ENCODE measurements around the gene NUDT14.

Gene NUDT14

DNA sequence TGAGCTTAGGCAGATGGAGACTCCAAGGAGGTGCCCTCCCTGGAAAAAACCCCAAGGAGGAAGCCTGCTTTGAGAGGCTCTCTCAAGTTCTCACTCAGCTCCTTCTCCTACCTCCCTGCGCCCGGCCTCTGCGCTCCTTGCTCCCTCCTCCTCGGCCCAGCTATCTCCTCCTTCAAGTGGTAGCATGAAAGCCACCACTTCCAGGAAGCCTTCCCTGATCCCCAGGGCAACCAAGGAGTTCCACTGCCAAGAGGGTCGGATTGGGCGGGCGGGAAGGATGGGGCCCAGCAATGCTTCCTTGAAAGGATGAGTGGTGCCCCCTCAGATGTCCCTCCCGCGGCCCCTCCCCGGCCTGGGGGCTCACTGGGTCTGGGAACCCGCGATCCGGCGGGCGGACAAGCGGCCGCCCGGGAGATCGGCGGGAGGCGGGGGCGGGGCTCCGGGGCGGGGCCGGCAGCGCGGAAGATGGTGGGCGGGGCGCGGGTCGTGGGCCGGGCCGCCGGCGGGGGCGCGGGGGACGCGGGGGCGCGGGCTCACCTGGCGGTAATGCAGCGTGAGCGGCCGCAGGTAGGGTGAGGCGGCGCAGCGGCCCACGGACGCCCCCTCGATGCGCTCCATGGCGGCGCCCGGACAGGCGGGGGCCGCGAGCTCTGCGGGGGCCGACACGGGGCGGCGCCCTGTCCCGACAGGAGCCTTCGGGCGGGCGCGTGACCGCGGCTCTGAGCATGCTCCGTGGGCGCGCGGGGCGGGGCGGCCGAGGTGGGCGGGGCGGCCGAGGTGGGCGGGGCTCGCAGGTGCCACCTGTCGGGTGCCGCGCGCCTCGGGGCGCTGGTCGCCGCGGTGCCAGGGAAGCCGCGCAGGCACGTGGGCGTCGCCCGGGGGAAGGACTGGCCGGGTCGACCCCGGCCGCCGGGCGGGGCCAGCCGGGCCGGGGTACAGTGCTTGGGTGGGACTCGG lies at the start of gene NUDT14:
Gene NUDT14, minus strand, starts transcription at position 721 of the 957 bp plus-strand sequence. Its CDS starts 103 bp downstream, at position 618.
- Mint-ChIP-seq H3K27ac (peak within 1 kb of the TSS; percentile 42), H3K4me3 (peak within 1 kb of the TSS; percentile 80), H3K4me1 (ENCODE audit: low read depth) (peaks cover 48% of the 10 kb centered on the region), H3K36me3 (ENCODE audit: low read depth) (peaks cover 29% of the 10 kb centered on the region), H3K9me3 (no peaks in the 10 kb centered on the region), H3K27me3 (peaks cover 70% of the 10 kb centered on the region)
- intact Hi-C loops (cut with micrococcal nuclease), result no loop called here

DNA sequence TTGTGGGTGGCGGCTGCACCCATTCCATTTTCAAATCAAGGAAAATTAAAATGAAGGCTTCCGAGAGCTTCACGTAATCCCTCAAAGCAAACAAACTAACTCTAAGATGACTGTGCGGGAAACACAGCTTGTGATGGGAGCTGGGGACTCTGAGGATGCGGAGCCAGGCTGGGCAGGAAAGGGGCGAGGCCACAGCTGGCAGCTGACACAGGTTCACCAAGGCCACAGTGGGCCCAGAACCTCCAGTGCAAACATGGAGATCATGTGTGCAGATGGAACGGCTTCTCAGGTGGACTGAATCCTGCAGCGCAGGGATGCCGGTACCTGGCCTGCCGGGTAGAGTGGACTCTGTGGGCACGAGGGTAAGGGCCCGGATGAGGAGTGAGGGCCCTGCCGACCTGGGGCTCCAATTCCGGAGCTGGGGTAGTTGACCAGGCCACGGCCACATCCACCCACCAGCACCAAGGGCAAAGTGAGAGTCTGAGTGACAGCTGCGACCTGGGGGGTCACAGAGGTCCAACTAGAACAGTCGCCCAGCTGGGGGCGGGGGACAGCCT lies 48.1 kb upstream of the NUDT14 start:
- intact Hi-C loops (cut with micrococcal nuclease), result no loop called here
- no peaks in the 10 kb centered on the region for H3K9me3 Mint-ChIP-seq
- peaks cover 51% of the 10 kb centered on the region for H3K36me3 Mint-ChIP-seq (ENCODE audit: low read depth)
- no peaks in the 10 kb centered on the region for H3K4me1 Mint-ChIP-seq (ENCODE audit: low read depth)
- H3K4me3 Mint-ChIP-seq, result no peak overlapping the region
- no peaks in the 10 kb centered on the region for H3K27me3 Mint-ChIP-seq
- H3K27ac Mint-ChIP-seq, result no peak overlapping the region

- H3K9me3 Mint-ChIP-seq, result no peaks in the 10 kb centered on the region
- peaks cover 57% of the 10 kb centered on the region for H3K36me3 Mint-ChIP-seq (ENCODE audit: low read depth)
- H3K4me1 Mint-ChIP-seq (ENCODE audit: low read depth), result no peaks in the 10 kb centered on the region
- intact Hi-C loops (cut with micrococcal nuclease), result no loop called here
- H3K27me3 Mint-ChIP-seq, result no peaks in the 10 kb centered on the region
- no peak overlapping the region for H3K4me3 Mint-ChIP-seq
- H3K27ac Mint-ChIP-seq, result no peak overlapping the region
Measured at GRCh38 chr14:105228562-105228961, 47.5 kb upstream of the NUDT14 start.

- H3K4me1 Mint-ChIP-seq (ENCODE audit: low read depth), result no peaks in the 10 kb centered on the region
- peaks cover 69% of the 10 kb centered on the region for H3K36me3 Mint-ChIP-seq (ENCODE audit: low read depth)
- no peaks in the 10 kb centered on the region for H3K9me3 Mint-ChIP-seq
- no peak overlapping the region for H3K27ac Mint-ChIP-seq
- H3K4me3 Mint-ChIP-seq, result no peak overlapping the region
- H3K27me3 Mint-ChIP-seq, result no peaks in the 10 kb centered on the region
- intact Hi-C loops (cut with micrococcal nuclease), result no loop called here
Measured at GRCh38 chr14:105227346-105227745, 46.2 kb upstream of the NUDT14 start.

DNA sequence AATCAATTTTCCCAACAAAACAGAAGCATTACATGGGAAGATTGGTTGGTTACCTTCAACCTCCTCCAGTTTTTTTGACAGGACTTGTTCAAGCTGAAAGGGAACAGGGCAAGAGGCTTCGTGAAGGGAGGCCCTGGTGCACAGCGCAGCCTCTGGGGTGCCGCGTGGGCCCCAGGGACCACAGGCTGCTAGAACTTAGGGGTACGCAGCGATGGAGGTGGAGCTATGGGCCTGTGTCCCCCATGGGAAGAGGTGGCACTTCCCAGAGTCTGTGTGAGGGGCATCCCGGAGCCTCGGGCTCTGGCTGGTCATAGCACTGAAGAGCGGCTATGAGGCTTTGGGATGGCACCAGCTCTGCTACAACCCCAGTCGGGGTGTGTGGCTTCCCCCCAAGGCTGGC lies 45.1 kb upstream of the NUDT14 start:
- no peak overlapping the region for H3K27ac Mint-ChIP-seq
- no peaks in the 10 kb centered on the region for H3K9me3 Mint-ChIP-seq
- no peaks in the 10 kb centered on the region for H3K27me3 Mint-ChIP-seq
- no peak overlapping the region for H3K4me3 Mint-ChIP-seq
- intact Hi-C loops (cut with micrococcal nuclease), result no loop called here
- H3K36me3 Mint-ChIP-seq (ENCODE audit: low read depth), result peaks cover 81% of the 10 kb centered on the region
- no peaks in the 10 kb centered on the region for H3K4me1 Mint-ChIP-seq (ENCODE audit: low read depth)

DNA sequence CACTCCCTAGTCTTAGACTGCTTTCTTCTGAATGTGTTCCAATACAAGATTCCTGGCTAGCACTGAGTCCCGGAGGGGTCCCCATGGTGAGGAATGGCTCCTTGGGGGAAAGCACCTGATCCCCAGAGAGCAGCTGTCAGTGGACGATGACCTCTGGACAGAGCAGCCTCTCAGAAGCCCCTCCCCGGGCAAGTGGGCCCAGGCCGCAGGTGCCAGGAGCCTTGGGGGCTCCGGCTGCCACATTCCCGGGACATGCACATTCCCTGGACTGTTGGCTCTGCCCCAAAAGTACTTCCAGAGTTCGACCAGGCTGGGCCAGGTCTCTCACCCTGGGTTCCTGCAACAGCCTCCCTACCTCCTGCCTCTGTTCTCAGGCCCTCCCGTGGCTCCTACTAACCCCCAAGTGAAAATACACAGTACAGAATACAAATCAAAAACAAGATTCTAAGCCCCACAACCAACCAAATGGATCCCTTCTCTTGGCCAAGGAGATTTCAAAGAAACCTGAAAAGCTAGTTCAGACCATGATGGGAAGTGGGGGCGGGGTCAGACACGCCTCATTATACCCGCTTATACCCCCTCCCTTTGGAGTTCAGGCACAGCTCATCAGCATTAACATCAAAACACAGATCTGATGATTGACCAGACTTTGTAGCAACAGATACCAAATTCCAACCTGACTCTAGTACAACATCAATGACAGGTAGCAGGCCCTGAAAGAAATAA lies 43.9 kb upstream of the NUDT14 start:
- H3K4me3 Mint-ChIP-seq, result no peak overlapping the region
- H3K36me3 Mint-ChIP-seq (ENCODE audit: low read depth), result peaks cover 93% of the 10 kb centered on the region
- no peak overlapping the region for H3K27ac Mint-ChIP-seq
- H3K27me3 Mint-ChIP-seq, result no peaks in the 10 kb centered on the region
- no peaks in the 10 kb centered on the region for H3K4me1 Mint-ChIP-seq (ENCODE audit: low read depth)
- H3K9me3 Mint-ChIP-seq, result no peaks in the 10 kb centered on the region
- intact Hi-C loops (cut with micrococcal nuclease), result no loop called here

DNA sequence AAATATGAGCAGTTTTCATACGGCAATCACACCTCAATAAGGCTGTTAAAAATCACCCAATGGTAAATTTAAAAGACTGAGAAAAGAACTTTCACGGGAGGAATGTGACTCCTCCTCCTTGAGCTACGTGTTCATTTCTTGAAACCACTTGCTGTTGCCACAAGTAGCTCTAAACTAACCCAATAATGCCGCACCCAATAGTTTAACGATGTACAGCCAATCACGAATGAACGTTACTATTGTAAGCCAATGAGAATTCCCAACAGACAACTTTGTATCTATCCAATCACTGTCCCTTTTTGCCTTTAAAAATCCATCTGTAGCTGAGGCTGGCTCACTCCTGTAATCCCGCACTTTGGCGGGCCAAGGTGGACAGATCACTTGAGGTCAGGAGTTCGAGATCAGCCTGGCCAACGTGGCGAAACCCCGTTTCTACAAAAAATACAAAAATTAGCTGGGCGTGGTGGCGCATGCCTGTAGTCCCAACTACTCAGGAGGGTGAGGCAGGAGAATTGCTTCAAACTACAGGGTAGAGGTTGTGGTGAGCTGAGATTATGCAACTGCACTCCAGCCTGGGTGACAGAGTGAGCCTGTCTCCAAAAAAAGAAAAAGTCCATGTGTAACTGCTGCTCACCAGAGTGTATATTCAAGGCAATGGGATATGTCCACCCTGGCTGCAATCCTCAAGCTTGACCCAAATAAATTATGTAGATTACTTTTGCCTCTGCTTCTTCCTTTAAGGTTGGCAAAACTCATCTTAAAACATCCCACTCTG lies 42.8 kb upstream of the NUDT14 start:
- H3K4me1 Mint-ChIP-seq (ENCODE audit: low read depth), result no peaks in the 10 kb centered on the region
- no peaks in the 10 kb centered on the region for H3K27me3 Mint-ChIP-seq
- intact Hi-C loops (cut with micrococcal nuclease), result no loop called here

GRCh38 chr14:105223260-105223659 lies 42.1 kb upstream of the NUDT14 start:
- Mint-ChIP-seq H3K4me3 (no peak overlapping the region), H3K36me3 (ENCODE audit: low read depth) (peaks cover 100% of the 10 kb centered on the region), H3K27ac (no peak overlapping the region), H3K4me1 (ENCODE audit: low read depth) (no peaks in the 10 kb centered on the region), H3K9me3 (no peaks in the 10 kb centered on the region), H3K27me3 (no peaks in the 10 kb centered on the region)
- intact Hi-C loops (cut with micrococcal nuclease), result no loop called here

More for the DNA sequence above, 42.8 kb upstream of the NUDT14 start:
- H3K9me3 Mint-ChIP-seq, result no peaks in the 10 kb centered on the region
- no peak overlapping the region for H3K4me3 Mint-ChIP-seq
- H3K27ac Mint-ChIP-seq, result no peak overlapping the region
- peaks cover 100% of the 10 kb centered on the region for H3K36me3 Mint-ChIP-seq (ENCODE audit: low read depth)

GRCh38 chr14:105221598-105222178 lies 40.6 kb upstream of the NUDT14 start:
- H3K27ac Mint-ChIP-seq, result no peak overlapping the region
- H3K4me1 Mint-ChIP-seq (ENCODE audit: low read depth), result no peaks in the 10 kb centered on the region
- intact Hi-C loops (cut with micrococcal nuclease), result no loop called here
- no peaks in the 10 kb centered on the region for H3K9me3 Mint-ChIP-seq
- no peak overlapping the region for H3K4me3 Mint-ChIP-seq
- H3K36me3 Mint-ChIP-seq (ENCODE audit: low read depth), result peaks cover 100% of the 10 kb centered on the region
- H3K27me3 Mint-ChIP-seq, result no peaks in the 10 kb centered on the region

GRCh38 chr14:105220699-105221597 lies 39.8 kb upstream of the NUDT14 start:
- Mint-ChIP-seq H3K36me3 (ENCODE audit: low read depth) (peaks cover 100% of the 10 kb centered on the region), H3K27me3 (no peaks in the 10 kb centered on the region), H3K9me3 (no peaks in the 10 kb centered on the region), H3K4me3 (no peak overlapping the region), H3K27ac (no peak overlapping the region), H3K4me1 (ENCODE audit: low read depth) (no peaks in the 10 kb centered on the region)
- intact Hi-C loops (cut with micrococcal nuclease), result no loop called here

DNA sequence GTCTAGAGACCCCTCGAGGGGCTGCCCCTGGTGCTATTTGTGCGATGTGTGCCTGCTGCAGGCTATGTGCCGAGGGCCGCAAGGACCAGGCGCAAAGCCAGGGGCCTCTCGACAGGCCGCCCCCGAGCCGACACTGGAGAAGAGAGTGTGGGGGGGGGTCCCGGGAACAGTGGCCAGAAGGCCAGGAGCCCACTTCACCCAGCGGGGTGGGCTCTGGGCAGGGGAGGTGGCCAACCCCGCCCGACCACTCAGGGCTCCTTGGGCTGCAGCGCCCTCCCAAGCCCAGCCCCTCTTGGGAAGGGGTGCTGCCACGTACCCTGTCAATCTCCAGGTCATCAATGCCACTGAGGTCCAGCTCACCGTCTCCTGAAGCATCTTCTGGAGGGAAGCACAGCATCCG lies 38.6 kb upstream of the NUDT14 start:
- Mint-ChIP-seq H3K9me3 (no peaks in the 10 kb centered on the region), H3K27ac (peak overlapping the region; percentile 5), H3K4me3 (no peak overlapping the region), H3K27me3 (no peaks in the 10 kb centered on the region), H3K4me1 (ENCODE audit: low read depth) (no peaks in the 10 kb centered on the region), H3K36me3 (ENCODE audit: low read depth) (peaks cover 100% of the 10 kb centered on the region)
- intact Hi-C loops (cut with micrococcal nuclease), result no loop called here

DNA sequence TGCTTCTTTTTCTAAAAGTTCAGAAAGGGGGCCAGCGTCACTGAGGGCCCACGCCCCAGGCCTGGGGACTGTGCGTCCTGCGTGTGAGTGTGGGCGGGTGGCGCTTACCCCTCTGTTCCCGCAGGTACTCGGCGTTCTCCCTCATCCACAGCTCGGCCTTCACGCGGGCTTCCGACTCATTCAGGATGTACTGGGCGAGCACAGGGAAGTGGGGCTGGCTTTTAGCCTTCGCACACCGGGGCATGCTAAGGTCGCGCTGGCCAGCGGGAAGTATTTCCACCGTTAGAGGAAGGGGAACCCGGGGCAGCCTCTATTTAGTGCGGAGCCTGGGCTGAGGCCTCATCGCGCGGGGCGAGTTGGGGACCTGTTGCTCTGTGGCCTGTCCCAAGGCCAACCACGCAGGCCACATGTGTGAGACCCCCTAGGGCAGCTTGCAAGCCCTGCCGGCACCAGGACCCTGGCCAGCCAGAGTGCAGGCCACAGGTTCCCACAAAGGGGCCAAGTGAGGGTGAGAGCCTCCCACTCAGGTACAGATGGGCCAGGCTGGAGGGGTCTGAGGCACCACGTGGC lies 38.0 kb upstream of the NUDT14 start:
- peak overlapping the region; percentile 5 for H3K27ac Mint-ChIP-seq
- no peaks in the 10 kb centered on the region for H3K4me1 Mint-ChIP-seq (ENCODE audit: low read depth)
- intact Hi-C loops (cut with micrococcal nuclease), result no loop called here
- no peak overlapping the region for H3K4me3 Mint-ChIP-seq
- peaks cover 100% of the 10 kb centered on the region for H3K36me3 Mint-ChIP-seq (ENCODE audit: low read depth)
- H3K27me3 Mint-ChIP-seq, result no peaks in the 10 kb centered on the region
- H3K9me3 Mint-ChIP-seq, result no peaks in the 10 kb centered on the region
